GM19395 (cell line): Measurements from ENCODE around the gene ARHGAP10.

Experiments used
- ATAC-seq: cut with Tn5 transposase; IDR thresholded peaks from one replicate; pipeline ENCODE4 v1.9.1; 2021; ENCODE audit warnings: mild to moderate bottlenecking, moderate library complexity; ENCODE audit not compliant: unreplicated experiment

Gene ARHGAP10, protein sequence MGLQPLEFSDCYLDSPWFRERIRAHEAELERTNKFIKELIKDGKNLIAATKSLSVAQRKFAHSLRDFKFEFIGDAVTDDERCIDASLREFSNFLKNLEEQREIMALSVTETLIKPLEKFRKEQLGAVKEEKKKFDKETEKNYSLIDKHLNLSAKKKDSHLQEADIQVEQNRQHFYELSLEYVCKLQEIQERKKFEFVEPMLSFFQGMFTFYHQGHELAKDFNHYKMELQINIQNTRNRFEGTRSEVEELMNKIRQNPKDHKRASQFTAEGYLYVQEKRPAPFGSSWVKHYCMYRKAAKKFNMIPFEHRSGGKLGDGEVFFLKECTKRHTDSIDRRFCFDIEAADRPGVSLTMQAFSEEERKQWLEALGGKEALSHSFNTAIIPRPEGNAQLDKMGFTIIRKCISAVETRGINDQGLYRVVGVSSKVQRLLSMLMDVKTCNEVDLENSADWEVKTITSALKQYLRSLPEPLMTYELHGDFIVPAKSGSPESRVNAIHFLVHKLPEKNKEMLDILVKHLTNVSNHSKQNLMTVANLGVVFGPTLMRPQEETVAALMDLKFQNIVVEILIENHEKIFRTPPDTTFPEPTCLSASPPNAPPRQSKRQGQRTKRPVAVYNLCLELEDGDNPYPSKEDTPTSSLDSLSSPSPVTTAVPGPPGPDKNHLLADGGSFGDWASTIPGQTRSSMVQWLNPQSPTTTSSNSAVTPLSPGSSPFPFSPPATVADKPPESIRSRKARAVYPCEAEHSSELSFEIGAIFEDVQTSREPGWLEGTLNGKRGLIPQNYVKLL

DNA sequence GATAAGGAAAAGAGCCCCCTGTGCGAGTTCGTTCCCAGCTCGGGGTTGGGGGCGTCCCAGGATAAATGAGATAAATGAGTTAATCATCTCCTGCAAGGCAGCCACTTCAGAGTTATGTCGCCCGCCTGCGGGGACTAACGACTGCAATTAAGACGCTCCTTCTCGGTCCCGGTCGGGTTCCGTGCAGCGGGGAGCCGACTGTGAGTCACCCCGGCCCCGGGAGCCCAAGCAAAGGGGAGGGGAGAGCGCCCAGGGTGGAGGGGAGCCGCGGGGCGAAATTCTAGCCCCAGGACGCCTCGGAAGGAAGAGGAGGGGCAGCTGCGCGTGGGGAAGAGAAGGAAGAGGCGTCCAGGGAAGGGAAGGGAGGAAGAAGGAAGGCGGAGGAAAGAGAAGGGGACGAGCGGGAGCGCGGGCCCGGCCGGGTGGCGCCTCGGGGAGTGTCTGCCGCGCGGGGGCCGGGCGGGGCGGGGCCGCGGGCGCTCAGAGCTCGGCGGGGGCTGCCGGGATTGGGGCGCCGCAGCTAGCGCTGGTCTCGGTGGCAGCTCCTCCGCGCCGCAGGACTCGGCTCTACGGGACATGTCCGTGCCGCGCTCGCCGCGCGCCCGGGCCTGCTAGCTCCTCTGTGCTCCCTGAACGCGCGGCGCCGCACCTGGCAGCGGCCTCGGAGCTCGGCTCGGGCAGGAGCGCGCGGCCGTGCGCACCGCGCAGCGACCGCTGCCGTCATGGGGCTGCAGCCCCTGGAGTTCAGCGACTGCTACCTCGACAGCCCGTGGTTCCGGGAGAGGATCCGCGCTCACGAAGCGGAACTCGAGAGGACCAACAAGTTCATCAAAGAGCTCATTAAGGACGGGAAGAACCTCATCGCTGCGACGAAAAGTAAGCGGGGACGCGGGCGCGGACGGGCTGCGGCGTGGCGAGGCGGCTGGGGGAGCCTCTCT lies at the start of gene ARHGAP10:
Gene ARHGAP10, plus strand, starts transcription at position 509 of the 938 bp plus-strand sequence. Its CDS starts 214 bp downstream, at position 723.
- ATAC-seq, result peak; percentile 62

DNA sequence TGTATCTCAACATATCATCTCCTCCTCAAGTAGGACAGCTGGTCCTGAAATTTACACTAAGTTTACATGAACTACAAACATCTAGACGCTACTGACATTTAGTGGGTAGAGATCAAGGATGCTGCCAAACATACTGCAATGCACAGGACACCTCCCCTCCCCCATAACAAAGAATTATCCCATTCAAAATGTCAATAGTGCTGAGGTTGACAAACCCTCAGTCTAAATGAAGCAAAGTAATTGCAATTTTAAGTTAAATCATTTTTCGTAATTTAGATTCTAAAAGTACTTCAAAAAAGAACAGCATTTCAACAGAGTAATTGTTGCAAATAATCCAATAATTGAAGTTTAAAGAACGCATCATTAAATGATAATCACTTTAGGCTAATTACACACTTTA lies 49.1 kb upstream of the ARHGAP10 start:
- ATAC-seq, result no peak

DNA sequence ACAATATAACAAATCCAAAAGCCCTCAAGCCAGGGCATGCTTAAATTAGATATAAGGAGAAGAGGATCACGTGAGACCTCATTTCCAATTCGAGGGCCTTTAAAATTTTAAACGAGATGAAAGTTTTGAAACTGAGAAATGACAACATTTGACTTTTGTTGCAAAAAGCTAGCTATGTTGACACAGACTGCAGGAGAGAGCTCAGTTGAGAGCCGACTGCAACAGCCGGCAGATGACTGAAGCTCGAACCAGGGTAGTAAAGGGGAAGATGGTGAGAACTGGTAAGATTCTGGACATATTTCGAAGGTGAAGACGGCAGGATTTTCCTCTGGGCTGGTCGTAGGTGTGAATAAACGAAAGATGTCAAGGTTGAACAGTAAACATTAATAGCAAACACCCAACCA lies 48.7 kb upstream of the ARHGAP10 start:
- no peak for ATAC-seq

DNA sequence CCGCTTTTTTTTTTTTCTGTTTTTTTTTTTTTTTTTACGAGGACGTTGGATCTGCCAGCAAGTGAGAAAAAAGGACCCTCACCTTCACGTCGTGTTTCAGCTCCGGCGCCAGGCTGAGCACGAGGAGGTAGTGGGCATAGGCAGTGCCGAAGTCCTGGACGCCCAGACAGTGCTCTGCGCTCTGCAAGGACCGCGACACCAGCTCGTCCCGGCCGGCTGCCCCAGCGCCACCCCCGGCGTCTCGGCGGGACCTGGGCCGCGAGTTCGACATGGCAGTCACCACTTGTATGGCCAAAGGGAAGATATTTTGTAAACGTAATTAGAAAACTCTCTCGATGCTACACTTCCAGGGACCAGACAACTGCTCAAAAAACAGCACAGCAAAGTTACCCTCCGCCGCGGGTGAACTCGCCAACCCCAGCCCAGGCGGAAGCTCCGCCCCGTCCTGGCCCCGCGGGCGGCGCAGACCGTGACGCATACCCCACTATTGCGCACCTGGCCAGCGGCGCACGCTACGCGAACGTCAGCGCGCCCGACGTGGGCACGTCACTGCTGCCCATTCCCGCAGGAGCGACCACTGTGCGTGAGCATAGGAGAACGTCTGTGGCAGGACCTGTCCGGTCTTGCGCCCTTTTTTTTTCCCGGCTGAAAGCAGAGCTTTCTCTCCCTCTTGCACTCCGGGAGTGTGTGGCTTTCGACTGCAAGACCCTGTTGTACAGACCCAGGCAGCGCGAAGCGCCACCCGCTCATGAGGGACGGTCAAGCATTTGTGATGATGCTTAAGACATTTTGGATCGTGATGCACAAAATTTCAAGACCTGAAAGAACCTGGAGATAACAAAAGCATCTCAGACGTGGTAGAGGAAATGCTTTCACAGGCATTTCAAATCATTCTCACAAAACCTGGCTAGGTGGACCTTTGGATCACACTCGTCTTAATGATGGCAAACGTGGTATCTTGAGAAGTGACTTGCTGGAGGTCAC lies 47.9 kb upstream of the ARHGAP10 start, which contains the start of gene PRMT9:
Gene PRMT9, minus strand, starts transcription at position 447 of the 984 bp plus-strand sequence. Its CDS starts 176 bp downstream, at position 271.
- peak; percentile 99 for ATAC-seq

DNA sequence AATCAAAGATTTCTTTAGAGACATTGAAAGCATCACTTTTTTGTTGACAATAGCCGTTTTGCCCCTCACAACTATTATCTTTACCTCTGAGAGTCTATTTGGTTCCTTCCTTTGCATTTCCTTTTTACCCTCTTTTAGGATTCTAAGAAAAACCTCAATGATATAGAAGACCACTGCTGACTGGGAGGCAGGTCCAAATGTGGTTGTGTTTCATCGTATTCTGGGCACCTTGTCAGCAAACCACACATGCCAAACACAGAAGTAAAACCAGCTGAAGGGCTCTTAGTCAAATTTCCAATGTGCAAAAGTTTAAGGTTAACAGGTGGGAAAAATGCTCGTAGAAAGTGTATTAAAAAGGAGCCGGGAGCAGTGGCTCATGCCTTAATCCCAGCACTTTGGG lies 42.8 kb upstream of the ARHGAP10 start:
- ATAC-seq, result no peak

DNA sequence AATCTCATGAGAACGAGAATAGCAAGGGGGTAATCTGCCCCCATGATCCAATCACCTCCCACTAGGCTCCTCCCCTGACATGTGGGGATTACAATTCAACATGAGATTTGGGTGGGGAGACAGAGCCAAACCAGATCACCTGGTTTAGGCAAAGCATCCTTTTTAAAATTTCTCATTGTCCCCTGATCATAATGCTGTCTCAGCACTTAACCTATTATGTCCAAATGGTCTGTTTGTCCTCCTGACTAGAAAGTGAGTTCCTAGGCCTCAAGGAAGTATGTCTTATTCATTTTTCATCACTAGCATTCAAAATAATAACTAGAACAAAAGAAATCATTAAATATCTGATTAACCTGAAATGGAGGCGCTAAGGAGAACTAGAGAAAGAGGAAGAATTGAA lies 40.1 kb upstream of the ARHGAP10 start:
- no peak for ATAC-seq

DNA sequence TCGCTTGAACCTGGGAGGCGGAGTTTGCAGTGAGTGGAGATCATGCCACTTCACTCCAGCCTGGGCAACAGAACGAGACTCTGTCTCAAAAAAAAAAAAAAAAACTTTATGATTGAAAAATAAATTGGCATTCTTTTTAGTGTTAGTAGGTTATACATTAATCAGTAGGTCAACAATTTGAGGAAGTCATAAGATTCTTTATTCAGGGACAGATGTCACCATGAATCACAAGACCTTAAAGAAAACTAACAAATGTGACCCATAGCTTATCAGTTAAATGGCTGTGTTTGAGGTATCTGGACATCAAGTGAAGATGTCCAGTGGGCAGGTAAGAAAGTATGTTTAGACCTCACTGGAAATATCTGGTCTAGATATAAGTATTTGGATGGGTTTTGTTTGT lies 38.7 kb upstream of the ARHGAP10 start:
- ATAC-seq, result no peak

DNA sequence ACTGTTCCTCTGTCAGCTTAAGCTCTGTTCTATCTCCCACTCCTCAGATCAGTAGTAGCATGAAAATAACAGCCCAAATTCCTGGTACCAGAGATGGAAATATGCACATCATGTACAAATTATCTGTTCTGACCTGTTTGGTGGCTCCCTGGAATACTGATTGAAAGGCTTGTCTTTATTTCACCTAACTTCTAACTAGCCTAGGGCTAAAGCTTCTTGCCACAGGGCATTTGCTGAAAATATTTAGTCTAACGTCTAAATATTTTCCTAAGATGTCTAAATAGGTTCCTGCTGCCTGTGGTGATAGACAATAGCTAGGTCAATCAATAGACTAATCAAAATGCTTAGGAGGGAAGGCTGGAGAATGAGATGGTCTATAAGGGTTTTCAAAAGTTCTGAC lies 35.0 kb upstream of the ARHGAP10 start:
- no peak for ATAC-seq

DNA sequence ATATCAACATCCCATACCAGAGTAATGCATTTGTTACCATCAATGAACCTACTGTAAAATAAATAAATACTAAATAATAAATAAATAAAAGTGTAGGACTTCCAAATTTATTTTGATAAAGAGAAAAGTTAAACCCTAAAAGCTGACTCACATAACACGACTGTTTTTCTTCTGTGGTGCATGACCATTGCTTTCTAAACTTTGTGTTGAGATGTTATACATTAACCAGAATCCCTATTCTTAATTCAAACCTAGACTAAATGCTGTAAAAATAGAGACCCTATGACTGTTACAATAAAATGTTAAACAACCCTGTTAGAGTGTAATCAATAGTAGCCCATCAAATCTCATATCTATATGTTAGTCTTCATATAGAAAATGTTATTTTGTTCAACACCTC lies 27.0 kb upstream of the ARHGAP10 start:
- no peak for ATAC-seq

DNA sequence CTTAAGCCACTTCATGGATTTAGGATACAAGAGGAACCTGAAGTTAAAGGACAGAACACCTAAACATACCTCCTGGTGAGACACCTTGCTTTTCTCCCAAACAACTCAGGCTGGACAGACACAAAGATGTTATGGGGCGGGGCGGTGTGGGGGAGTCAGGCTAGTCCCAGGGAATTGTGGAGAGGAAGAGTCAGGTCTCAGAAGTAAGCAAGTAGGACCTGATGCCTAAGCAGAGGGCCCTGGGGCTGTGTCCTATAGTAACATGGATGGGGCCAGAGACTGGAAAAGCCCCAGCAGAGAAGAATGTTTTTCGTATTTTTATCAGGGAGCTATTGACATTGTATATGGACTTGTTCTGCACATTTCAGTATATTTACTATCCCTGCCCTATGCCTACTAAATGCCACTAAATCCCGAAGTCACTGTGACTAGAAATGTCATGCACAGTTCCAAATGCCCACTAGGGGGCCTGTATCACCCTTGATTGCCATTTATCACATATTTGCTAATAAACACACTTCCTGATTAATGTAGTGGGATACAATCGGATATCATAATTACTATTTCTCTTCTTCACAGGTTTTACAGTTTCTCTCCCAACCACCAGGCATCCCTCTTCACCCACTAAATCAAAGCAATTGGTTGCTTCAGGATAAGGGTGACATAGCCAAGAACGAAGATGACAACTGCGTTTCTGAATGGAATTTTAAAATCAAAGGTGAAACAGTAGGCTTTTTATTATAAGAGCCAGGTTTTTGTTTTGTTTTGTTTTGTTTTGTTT lies 23.8 kb upstream of the ARHGAP10 start:
- peak; percentile 70 for ATAC-seq

DNA sequence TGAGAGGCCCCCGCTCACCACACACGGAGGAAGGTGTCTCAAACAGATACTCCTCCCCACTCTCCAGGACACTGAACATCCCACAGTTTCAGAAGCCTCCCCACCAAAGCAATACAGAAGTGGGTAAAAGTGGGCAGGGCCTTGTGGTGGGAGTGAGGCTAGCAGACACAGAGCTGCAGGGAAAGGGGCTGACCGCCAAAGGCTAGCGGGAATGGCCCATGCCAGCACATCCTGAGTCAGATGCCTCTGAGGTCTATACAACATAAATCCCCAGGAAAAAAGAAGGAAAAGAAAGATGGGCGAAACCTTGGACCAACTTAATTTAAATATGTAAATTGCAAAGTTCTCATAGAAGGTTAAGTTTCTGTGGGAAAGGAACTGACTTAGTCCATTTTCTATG lies 21.9 kb upstream of the ARHGAP10 start:
- no peak for ATAC-seq

DNA sequence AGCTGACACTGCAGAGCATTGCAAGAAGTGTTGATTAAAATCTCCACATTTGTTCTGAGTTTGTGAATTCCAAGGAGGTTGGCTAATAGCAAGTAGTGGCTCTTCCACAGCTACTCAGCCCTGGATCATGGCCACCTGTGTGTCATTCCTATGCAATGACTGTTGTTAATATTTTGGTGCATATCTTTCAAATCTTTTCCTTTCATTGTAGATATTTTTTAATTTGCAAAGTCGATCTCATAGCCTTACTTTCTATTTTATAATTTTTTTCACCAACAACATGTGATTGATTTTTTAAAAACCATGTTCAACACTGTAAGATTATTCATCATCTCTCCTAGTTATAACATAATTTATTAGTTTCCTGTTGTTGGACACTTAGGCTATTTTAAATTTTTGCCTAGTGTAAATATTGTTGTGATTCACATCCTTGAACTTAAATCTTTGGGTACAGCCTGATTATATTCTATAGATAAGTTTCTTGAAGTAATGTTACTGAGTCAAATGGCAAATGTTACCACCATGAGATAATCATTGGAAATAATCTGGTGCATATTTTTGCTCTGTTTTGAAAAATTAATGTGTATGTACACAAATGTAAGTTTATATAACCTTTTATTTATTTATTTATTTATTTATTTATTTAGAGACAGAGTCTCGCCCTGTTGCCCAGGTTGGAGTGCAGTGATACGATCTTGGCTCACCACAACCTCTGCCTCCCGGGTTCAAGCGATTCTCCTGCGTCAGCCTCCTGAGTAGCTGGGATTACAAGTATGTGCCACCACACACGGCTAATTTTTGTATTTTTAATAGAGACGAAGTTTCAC lies 17.1 kb upstream of the ARHGAP10 start:
- no peak for ATAC-seq

DNA sequence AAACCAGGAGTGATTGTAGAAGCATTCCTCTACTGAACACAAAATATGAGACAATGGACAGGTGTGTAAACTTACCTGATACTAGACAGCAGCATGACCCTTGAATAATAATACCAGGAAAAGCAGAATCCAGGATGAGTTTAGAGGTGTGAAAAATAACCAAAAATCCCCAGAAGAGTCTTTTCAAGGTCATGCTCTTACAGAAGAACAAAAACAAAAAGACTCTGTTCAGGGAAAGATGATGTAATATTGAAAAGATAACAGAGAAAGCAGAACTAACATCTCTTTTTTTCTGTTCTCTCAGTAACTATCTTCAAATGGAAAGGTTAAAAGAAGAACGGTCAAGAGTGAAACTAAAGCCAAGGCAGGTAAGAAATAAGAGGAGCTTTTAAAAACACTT lies 14.0 kb upstream of the ARHGAP10 start:
- peak; percentile 85 for ATAC-seq

DNA sequence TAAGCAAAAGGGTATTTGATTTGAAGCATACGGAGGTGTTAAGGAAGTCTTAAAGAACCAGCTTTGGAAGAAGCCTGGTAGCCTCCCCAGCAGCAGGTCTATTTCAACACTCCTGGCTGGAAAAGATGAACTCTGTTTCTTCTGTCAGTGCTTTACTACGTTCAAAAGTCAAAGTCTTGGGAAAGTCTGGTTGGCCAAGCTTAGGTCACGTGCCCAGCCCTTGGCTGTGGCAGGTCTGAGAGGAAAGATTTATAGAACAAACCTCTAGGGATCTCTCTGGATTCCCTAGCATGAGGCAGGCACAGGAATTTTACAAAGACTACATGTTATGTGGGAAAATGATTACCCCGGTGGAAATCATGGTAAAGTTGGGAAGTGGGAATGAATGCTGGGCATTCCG lies 8.6 kb upstream of the ARHGAP10 start:
- ATAC-seq, result no peak

DNA sequence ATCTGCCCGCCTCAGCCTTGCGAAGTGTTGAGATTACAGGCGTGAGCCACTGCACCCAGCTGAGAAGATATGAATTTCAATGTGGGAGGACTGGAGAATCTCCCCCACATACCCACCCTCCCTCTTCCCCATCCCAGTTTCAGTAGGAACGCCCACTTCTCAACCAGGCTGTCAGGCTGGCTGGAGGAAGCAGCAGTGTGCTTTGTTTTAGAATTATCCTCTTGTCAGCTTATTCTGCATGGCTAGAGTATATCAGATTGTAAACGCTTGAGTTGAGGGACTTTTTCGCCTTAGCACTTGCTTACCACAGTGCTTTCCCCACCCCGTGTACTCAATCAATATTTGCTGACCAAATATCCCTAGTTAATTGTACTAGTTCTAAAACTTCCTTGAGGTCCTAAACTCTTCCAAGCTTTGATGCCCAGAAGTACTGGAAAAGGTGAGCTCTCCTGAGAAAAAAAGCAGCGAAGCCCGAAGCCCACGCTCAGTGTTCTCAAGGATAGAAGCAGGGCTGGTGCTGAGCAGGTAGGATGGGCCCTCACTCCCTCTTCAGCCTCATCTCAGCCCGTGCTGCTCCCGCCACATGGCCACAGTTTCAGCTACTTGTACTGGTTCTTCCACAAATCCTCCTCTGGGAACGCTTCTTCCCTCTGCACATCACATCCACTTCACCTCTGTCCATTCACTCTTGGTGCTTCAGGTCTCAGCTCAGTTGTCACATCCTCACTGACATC lies 7.3 kb upstream of the ARHGAP10 start:
- no peak for ATAC-seq

DNA sequence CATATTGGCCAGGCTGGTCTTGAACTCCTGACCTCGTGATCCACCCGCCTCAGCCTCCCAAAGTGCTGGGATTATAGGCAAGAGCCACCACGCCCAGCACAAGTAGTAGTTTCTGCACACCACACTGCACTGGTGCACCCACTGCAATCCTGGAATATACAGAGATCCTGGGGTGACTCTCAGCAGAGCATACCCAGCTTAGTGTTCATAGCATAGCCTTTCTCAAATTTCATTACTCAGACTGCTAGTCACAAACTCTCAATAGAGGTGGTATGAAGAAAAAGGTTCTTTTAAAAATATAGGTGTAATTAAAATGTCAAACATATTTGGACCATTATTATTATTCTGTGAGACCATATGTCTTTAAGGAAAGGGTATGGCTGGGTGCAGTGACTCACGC lies 6.2 kb upstream of the ARHGAP10 start:
- no peak for ATAC-seq

DNA sequence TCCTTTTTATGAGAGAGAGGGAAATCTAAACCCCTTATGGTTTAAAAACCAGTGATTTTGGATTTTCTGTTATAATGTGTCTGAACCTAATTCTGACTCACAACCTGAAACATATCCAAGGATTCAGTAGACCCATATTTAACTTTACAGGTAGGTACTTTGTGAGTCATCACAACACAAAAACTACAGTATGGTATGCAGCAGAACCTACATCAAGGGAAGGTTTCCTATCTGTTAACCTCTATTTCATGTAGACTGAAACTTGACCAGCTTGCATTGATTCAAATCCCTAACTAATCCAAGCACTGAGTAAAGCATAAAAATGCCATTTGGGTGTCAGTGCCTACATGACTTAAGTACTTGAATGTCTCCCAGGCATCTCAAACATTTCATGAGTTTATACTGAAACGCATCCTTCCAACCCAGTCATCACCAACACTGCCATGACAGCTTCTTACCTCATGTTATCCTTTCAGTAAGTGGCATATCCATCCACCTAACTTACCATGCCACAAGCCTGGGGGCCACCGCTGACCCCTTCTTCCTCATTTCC lies 4.3 kb upstream of the ARHGAP10 start:
- ATAC-seq, result no peak
